ENCODE data around the gene ABCF2.

Gene ABCF2

DNA sequence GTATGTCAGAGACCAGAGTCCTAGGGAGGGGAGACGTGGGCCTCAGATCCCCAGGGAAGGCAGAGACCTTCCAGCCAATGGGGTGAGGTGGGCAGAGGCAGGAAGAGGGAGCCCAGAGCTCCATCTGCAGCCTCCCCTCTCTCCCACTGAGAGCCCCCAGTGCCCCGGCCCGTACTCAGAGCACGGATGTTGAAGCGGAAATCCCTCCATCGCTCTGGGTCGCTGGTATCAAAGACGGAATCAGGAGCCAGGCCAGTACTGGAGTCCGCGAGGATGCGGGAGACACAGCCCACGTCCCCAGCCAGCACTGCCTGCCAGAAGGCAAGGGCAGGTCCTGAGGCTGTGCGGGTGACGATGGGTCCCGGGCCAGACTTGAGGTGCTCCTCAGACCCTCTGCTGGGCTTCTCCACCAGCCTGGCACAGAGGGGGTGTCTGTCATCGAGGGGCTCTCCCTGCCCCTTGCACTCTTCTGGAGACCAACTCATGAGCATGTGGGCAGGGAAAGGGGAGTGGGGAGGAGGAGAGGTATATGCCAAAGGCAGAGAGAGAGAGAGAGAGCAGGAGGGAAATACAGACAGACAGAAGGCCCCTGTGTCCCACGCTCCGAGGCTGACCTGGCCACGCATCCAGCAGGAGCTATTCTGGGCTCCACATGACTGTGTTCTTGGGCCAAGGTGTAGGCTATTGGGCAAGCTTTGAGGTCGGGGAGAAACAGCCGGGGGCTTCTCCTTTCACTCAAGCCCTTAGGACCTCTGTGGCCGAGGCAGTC lies 40.2 kb downstream of the ABCF2 start, which contains the start of gene ASB10:
Gene ASB10, minus strand, starts transcription at position 611 of the 769 bp plus-strand sequence. Its CDS starts 120 bp downstream, at position 491.
- Mint-ChIP-seq H3K4me1 (peaks cover 4% of the 10 kb centered on the region), H3K27ac (no peak within 1 kb of the TSS), H3K27me3 (peaks cover 5% of the 10 kb centered on the region), H3K4me3 (no peak within 1 kb of the TSS), H3K9me3 (no peaks in the 10 kb centered on the region)
- ATAC-seq (no peak), DNase-seq (no peak)

DNA sequence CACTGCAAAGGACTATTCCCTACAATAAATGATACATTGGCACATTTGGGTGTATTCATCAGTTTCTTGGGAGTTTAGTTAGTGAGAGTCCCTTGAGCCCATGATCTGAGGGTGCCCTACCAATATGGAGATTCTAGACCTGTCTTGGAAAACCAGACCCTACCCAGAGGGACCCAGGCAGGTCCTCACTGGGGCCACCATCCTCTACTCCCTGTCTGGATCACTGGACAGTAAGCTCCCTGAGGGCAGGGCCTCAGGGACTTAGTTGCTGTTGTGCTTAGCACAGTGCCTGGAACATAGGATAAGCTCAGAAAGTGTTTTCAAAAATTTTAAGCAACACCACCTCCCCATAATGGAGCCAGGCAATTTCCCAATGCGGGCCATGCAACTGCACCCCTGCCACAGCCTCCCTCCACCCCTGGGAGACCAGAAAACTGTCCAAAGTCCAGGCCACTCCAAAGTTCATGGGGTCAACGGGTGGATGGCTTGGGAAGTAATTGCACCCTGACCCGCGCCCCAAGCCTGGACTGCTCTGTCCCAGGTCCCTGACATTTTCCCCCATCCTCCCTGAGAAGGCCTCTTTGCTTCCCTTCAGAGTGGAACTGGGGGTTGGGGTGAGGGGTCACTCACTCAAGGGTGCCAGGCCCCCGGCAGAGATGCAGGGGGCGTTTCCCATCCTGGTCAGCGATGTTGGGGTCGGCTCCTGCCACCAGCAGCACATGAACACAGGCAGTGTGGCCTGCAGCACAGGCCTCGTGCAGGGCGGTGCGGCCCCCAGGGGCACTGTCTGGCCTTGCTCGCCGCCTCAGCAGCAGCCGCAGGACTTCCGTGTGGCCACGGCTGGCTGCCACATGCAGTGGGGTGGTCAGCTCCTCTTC lies 41.0 kb downstream of the ABCF2 start:
- Mint-ChIP-seq H3K9me3 (no peaks in the 10 kb centered on the region), H3K4me3 (no peak overlapping the region), H3K27ac (no peak overlapping the region), H3K27me3 (peaks cover 8% of the 10 kb centered on the region), H3K4me1 (peaks cover 4% of the 10 kb centered on the region)
- ATAC-seq (no peak), DNase-seq (no peak)

DNA sequence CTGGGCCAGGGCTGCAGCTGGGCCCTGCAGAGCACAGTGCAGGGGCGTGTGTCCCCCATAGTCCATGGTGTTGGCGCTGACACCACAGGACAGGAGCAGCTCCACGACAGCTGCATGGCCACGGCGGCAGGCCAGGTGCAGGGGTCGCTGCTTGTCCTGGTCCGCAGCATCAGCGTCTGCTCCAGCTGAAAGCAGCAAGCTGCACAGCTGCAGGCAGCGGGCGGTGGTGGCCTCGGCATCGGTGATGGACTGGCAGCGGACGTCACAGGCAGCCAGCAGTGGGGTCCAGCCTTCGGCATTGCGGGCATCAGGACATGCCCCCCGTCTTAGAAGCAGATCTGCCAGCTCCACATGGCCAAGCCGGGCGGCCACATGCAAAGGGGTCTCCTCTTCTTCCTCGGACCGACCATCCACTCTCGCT lies 46.0 kb downstream of the ABCF2 start:
- no peak for ATAC-seq
- H3K27me3 Mint-ChIP-seq, result peaks cover 33% of the 10 kb centered on the region

DNA sequence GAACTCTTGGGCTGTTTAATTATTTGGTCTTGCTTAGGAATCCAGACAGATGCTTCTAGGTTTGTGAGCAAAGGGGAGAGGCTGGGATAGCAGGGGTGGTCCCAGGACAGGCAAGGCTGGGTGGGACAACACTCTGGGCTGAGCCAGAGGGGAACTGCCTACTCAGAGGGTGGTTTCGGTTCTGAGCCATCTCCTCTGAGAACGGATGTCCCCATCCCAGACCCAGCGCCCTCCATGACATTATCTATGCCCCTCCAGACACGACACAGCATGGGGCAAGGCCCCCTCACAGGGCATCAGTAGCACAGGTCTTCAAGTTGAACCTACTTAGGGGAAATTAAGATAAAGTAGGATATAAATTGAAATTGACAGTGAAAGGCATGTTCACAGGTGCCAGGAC lies 47.1 kb downstream of the ABCF2 start:
- no peak overlapping the region for H3K4me3 Mint-ChIP-seq
- no peak for DNase-seq
- no peaks in the 10 kb centered on the region for H3K9me3 Mint-ChIP-seq
- H3K4me1 Mint-ChIP-seq, result no peaks in the 10 kb centered on the region
- H3K27ac Mint-ChIP-seq, result no peak overlapping the region
- peaks cover 44% of the 10 kb centered on the region for H3K27me3 Mint-ChIP-seq
- no peak for ATAC-seq

More for the DNA sequence above, 46.0 kb downstream of the ABCF2 start:
- no peak for DNase-seq
- Mint-ChIP-seq H3K4me3 (no peak overlapping the region), H3K9me3 (no peaks in the 10 kb centered on the region), H3K4me1 (no peaks in the 10 kb centered on the region), H3K27ac (no peak overlapping the region)

DNA sequence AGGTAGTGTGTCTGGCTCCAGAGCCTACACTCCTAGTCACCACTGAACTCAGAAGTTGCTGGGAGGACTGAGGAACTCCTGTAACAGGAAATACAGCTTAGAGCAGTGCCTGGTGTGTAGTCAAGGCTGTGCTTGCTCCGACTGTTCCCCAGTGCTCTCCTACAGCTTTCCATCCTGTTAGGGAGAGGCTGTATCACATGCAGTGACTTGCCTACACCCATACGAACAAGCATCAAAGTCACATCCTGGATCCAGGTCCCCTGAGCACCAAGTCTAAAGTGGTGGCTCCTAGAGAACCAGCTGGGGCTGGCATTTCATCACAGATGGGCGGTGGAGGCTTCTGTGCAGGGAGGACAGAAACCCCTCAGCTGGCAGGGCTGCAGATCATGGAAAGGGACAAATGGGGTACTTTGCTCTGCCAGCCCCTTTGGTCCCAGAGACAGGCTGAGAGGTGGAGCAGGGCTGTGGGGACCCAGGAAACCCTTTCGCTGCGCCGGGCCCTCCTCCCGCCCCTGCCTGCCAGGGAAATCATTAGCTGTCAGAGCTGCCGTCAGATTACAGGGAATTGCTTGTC lies 47.6 kb downstream of the ABCF2 start:
- H3K4me3 Mint-ChIP-seq, result no peak overlapping the region
- no peaks in the 10 kb centered on the region for H3K4me1 Mint-ChIP-seq
- no peak for DNase-seq
- H3K27me3 Mint-ChIP-seq, result peaks cover 49% of the 10 kb centered on the region
- no peak overlapping the region for H3K27ac Mint-ChIP-seq
- no peak for ATAC-seq
- no peaks in the 10 kb centered on the region for H3K9me3 Mint-ChIP-seq

DNA sequence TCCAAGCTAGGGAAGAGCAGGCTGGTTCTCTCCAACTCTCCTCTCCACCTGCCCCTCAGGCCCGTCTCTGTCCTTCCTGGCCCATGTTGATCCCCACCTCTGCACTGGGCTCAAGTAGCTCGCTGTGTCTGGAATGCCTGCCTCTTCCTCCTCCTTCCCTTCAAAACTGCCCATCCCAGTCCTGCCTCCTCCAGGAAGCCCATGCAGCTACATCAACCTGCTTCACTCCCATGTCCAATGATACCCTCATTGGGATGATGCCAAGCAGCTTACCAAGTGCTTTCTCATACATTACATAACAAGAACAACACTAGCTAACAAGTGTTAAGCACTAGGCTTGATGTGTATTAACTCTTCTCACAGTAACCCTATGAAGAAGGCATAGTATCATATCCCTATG lies 48.2 kb downstream of the ABCF2 start:
- DNase-seq (no peak), ATAC-seq (no peak)
- Mint-ChIP-seq H3K9me3 (no peaks in the 10 kb centered on the region), H3K27me3 (peaks cover 55% of the 10 kb centered on the region), H3K4me3 (no peak overlapping the region), H3K4me1 (no peaks in the 10 kb centered on the region), H3K27ac (no peak overlapping the region)

DNA sequence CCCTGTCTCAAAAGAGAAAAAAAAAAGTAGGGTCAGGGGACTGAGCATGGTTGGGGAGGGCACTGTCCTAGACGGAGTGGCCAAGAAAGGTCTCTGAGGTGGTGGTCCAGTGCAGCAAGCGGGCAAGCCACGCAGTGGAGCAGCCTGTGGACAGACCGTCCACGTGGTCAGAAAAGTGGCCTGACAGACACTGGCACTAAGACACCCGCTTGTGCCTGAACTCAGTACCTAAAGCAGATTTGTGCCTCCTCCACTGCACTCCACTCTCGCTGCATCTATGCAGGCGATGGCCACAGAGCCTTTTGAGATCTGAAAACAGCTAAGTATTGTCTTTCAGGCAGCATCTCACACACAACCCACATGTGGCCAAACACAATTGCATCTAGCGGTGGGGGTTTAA lies 48.8 kb downstream of the ABCF2 start:
- H3K9me3 Mint-ChIP-seq, result no peaks in the 10 kb centered on the region
- DNase-seq (no peak), ATAC-seq (no peak)
- no peaks in the 10 kb centered on the region for H3K4me1 Mint-ChIP-seq
- H3K4me3 Mint-ChIP-seq, result no peak overlapping the region
- peaks cover 61% of the 10 kb centered on the region for H3K27me3 Mint-ChIP-seq
- no peak overlapping the region for H3K27ac Mint-ChIP-seq

DNA sequence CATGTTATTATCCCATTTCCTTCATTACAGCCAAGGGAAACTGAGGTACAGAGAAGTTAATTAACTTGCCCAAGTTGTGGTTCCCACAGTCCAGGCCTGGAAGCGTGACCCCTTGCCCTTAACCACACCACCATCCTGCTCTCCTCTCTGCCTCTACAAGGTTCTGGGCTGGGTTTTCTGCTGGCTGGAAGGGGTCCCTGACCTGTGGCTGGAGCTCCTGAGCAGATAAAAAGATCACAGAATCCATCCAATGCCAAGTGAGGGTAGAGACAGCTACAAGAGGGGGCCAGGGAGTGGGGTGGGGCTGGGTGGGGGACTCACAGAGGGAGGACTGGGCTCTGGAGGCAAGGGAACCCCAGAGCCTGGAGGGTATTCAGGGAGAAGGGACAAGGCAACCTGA lies 49.7 kb downstream of the ABCF2 start:
- Mint-ChIP-seq H3K4me1 (peaks cover 6% of the 10 kb centered on the region), H3K27me3 (peaks cover 70% of the 10 kb centered on the region), H3K9me3 (no peaks in the 10 kb centered on the region), H3K27ac (no peak overlapping the region), H3K4me3 (no peak overlapping the region)
- no peak for DNase-seq
- ATAC-seq, result no peak

DNA sequence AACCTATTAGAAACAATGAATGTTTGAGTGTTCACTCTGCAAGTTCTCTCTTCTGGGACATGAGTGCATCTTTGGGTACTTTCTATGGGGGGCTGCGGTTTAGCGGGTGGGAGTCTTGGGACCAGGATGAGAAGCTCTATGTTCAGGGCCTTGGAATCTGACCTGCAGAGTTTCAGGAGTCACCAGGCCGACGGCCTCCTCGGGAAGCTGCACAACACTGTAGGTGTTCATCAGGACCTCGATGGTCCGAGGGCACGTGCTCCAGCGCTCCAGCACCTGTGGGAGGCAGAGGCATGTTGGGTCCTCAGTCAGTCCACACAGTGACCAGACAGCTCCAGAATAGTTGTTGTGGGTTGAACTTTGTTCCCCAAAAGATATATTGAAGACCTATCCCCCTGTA lies 50.6 kb downstream of the ABCF2 start:
- DNase-seq (no peak), ATAC-seq (no peak)
- no peaks in the 10 kb centered on the region for H3K9me3 Mint-ChIP-seq
- no peak overlapping the region for H3K27ac Mint-ChIP-seq
- H3K4me3 Mint-ChIP-seq, result no peak overlapping the region
- H3K27me3 Mint-ChIP-seq, result peaks cover 72% of the 10 kb centered on the region
- peaks cover 8% of the 10 kb centered on the region for H3K4me1 Mint-ChIP-seq

DNA sequence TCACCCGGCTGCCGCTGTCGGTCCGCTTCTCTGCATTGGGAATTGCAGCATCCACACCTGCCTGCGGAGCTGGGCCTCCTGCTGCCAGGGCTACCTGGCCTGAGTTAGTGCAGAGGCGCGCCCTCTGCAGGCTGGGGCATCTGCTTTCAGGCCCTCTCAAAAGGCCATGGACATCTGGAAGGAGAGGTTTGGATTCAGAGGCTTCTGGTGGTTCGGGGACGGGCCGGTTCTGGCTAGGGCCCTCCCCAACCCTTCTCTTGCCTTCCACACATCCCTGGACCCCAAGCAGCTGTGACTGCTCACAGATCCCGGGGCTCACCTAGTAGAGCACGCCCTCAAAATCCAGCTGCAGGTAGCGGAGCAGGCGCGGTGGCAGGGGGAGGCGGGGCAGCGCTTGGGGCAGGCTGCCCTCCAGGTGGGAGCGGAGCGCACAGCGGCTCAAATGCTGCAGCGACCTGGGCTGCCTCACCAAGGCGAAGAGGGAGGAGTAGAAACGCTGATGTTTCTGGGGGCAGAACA lies 51.2 kb downstream of the ABCF2 start:
- Mint-ChIP-seq H3K9me3 (no peaks in the 10 kb centered on the region), H3K4me3 (no peak overlapping the region), H3K27ac (no peak overlapping the region), H3K4me1 (peaks cover 8% of the 10 kb centered on the region), H3K27me3 (peaks cover 76% of the 10 kb centered on the region)
- no peak for DNase-seq
- ATAC-seq, result no peak

DNA sequence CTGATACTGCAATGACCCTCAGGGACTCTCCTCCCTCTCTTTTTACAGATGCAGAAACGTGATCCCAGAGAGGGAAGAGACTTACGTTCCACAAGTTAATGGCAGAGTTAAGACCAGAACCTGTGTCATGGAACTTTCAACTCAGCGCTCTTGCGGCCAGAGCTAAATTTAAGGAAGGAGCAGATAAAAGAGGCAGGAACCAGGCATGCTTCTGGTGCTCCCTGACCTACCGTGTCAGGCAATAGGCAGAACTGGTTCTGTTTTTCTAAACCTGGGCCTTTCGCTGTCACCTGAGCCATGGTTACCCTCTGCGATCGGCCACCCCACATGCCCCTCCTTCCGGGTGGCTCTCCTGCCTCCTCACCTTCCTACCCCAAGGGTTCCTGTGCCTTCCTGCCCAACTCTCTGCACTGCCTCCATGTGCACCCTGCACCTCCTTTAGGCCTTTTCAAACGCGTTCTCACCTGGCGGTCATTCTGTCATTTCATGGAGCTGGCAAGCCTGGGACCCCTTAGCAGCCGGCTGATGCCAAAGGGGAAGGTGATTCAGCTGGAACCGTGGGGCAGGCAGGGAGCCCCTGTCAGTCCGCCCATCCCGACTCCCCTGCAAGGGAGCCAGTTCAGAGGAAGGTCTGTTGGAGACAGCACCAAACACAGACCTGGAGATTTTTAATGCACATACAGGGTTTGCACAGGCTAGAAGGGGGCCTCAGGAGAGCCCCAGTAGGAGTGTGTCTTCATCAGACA lies 51.8 kb downstream of the ABCF2 start:
- no peak overlapping the region for H3K27ac Mint-ChIP-seq
- no peak for DNase-seq

DNA sequence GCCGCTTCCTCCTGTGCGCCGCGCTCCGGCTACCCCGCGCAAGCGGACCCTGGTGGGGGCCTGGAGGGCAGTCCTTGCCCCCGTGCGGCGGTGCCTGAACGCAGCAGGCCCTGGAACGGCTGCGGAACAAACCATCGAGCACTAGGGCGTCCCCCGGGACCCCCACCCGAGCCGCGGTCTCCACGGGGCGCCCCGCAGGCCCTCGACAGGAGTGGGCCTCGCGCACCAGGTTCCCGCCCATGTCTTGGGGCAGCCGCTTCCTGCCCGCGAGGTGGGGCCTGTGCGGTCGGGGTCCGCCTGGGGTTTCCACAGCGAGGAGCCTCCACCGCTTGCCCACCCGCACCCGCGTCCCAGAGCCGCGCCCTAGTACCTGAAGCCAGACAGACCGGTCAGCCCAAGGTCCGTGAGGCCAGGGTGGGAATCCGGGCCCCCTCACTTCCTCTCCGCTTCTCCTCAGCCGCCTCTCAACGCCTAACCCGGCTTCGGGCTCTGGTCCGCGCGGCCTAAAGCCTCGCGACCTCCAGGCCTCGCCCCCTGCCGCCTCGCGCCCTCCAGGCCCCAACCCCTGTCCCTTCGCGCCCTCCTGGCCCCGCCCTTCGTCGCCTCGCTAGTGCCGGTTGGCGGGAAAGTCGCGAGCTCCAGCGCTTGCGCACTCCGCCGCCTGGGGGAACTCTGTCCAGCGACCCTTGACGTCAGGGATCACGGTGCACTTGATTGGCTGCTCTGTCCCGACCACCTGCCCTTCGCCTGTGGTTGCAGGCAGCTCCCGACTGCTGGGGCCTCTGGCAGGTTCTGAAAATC lies 52.6 kb downstream of the ABCF2 start:
- H3K4me3 Mint-ChIP-seq, result no peak overlapping the region
- H3K27me3 Mint-ChIP-seq, result peaks cover 86% of the 10 kb centered on the region
- DNase-seq (peak in 1 of 2 donors; percentile 31), ATAC-seq (peak; percentile 20)
- H3K9me3 Mint-ChIP-seq, result no peaks in the 10 kb centered on the region
- no peak overlapping the region for H3K27ac Mint-ChIP-seq
- peaks cover 8% of the 10 kb centered on the region for H3K4me1 Mint-ChIP-seq

More for the DNA sequence above, 51.8 kb downstream of the ABCF2 start:
- Mint-ChIP-seq H3K9me3 (no peaks in the 10 kb centered on the region), H3K27me3 (peaks cover 78% of the 10 kb centered on the region), H3K4me1 (peaks cover 8% of the 10 kb centered on the region), H3K4me3 (no peak overlapping the region)
- ATAC-seq, result no peak

DNA sequence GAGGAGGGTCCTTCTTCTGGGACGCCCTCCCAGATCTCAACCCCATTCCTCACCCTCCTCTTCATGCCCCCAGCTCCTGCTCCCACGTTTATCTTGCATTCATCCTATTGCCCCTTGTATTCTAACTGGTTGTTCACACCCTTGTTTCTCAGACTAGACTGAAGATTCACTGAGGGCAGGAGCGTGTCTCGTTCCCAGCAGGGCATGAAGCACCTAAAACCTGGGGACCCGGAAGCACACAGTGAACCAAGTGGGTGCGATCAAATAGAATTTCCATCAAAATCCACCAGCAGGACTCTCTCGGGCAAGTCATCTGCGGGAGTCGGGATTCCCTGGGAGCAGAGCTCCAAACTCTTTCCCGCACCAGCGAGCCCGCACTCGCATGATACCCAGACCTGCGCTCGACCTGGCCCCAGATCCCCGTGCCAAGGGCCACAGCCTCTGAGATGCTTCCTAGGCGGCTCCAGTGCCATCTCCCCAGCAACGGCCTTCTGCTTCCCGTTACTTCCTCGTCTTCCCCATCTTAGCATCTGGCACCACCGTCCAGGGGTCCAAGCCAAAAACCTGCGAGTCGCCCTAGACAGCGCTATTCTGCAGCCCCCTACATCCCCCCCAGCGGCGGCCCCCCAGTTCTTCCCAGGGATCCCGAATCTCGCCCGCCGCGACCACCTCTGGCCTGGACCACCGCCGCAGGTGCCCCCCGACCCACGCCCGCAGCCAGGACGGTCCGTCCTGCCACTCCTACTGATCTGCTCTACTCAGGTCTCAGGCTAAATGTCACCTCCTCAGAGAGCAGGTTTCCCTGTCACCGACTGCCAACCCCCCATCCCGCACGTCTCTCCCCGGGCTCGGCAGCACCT lies 53.4 kb downstream of the ABCF2 start:
- peaks cover 88% of the 10 kb centered on the region for H3K27me3 Mint-ChIP-seq
- ATAC-seq, result peak; percentile 25
- H3K27ac Mint-ChIP-seq, result no peak overlapping the region
- peaks cover 11% of the 10 kb centered on the region for H3K4me1 Mint-ChIP-seq
- H3K9me3 Mint-ChIP-seq, result no peaks in the 10 kb centered on the region
- no peak overlapping the region for H3K4me3 Mint-ChIP-seq
- no peak for DNase-seq
